ENCODE data around the gene B4GALNT3. TPM values are rescaled to one million over a fixed set of nuclear protein-coding genes. Genes with fewer than 3 reads are reported as not detected.

B4GALNT3 gene
- total and polyA plus RNA-seq, 2 experiments from 2014 or later = 2.8 to 15.8 TPM

DNA sequence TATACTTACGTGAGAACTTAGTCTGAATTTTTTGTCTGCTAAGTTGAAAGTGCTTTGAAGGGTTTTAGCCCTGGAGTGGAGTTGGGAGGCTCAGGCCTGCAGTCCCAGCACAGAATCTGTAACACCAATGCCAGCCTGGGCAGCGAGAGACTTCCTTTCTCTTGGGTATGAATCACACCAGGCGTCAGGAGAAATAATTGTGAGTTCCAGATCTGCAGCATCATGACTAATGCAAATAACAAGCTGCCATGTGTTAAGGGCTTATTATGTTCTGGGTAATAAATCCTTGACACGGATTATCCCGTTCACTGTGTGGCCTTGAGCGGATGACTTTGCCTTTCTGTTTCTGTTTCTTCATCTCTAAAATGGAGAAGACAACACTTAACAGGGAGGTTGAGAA lies 70.6 kb downstream of the B4GALNT3 start:
- no peaks in the 10 kb centered on the region for H3K9me2 ChIP-seq (ENCODE audit: insufficient read depth)
- TF ChIP-seq ZNF114 (CRISPR knock-in tag; IDR thresholded peaks at IDR 0.05) (no peak), EZH2phosphoT487 (IDR thresholded peaks at IDR 0.05; ENCODE audit: unreplicated experiment) (no peak)
- no peak overlapping the region for H3K4me3 Mint-ChIP-seq
- no peaks in the 10 kb centered on the region for H3K4me1 Mint-ChIP-seq
- peaks cover 25% of the 10 kb centered on the region for H3K9me3 Mint-ChIP-seq
- no peak overlapping the region for H2AFZ ChIP-seq
- ATAC-seq (no peak), DNase-seq (ENCODE audit: low spot score) (no peak)
- no peak overlapping the region for H3K27ac ChIP-seq (ENCODE audit: low read depth)
- H3K36me3 ChIP-seq (ENCODE audit: insufficient read depth) = no peaks in the 10 kb centered on the region
- no peak overlapping the region for H3K4me3 ChIP-seq
- no peaks in the 10 kb centered on the region for H3K79me2 ChIP-seq (replicated peaks; ENCODE audit: insufficient read depth)
- H3K36me3 Mint-ChIP-seq (ENCODE audit: low read depth) = peaks cover 26% of the 10 kb centered on the region
- H3F3A ChIP-seq (replicated peaks; ENCODE audit: low read depth) = no peaks in the 10 kb centered on the region
- H3K27me3 Mint-ChIP-seq (ENCODE audit: insufficient read depth, low read depth, poor library complexity) = peaks cover 3% of the 10 kb centered on the region
- no peak overlapping the region for H3K4me2 ChIP-seq
- H3K4me1 ChIP-seq (ENCODE audit: insufficient read depth) = no peaks in the 10 kb centered on the region
- H3K27me3 ChIP-seq (ENCODE audit: insufficient read depth) = no peaks in the 10 kb centered on the region
- H4K20me1 ChIP-seq (replicated peaks; ENCODE audit: insufficient read depth) = no peaks in the 10 kb centered on the region
- H3K27ac Mint-ChIP-seq = no peak overlapping the region

GRCh38 chr12:530821-531220 lies 71.1 kb downstream of the B4GALNT3 start:
- Mint-ChIP-seq H3K36me3 (ENCODE audit: low read depth) (peaks cover 23% of the 10 kb centered on the region), H3K27ac (no peak overlapping the region), H3K4me3 (no peak overlapping the region)
- no peak for TF ChIP-seq POLR2AphosphoS5 (IDR thresholded peaks at IDR 0.05; ENCODE audit: low read depth)
- TF ChIP-seq EZH2phosphoT487 (IDR thresholded peaks at IDR 0.05; ENCODE audit: unreplicated experiment) = no peak
- TF ChIP-seq JUNB (IDR thresholded peaks at IDR 0.05; ENCODE audit: unreplicated experiment) = no peak
- TF ChIP-seq, protein P1, sequence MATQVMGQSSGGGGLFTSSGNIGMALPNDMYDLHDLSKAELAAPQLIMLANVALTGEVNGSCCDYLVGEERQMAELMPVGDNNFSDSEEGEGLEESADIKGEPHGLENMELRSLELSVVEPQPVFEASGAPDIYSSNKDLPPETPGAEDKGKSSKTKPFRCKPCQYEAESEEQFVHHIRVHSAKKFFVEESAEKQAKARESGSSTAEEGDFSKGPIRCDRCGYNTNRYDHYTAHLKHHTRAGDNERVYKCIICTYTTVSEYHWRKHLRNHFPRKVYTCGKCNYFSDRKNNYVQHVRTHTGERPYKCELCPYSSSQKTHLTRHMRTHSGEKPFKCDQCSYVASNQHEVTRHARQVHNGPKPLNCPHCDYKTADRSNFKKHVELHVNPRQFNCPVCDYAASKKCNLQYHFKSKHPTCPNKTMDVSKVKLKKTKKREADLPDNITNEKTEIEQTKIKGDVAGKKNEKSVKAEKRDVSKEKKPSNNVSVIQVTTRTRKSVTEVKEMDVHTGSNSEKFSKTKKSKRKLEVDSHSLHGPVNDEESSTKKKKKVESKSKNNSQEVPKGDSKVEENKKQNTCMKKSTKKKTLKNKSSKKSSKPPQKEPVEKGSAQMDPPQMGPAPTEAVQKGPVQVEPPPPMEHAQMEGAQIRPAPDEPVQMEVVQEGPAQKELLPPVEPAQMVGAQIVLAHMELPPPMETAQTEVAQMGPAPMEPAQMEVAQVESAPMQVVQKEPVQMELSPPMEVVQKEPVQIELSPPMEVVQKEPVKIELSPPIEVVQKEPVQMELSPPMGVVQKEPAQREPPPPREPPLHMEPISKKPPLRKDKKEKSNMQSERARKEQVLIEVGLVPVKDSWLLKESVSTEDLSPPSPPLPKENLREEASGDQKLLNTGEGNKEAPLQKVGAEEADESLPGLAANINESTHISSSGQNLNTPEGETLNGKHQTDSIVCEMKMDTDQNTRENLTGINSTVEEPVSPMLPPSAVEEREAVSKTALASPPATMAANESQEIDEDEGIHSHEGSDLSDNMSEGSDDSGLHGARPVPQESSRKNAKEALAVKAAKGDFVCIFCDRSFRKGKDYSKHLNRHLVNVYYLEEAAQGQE (IDR thresholded peaks at IDR 0.05; ENCODE audit: unreplicated experiment) = no peak
- no peak for TF ChIP-seq NANOG (IDR thresholded peaks at IDR 0.05; ENCODE audit: borderline replicate concordance)
- no peak for TF ChIP-seq CTCF (conservative IDR thresholded peaks at IDR 0.05; ENCODE audit: low read depth in 2 of 2)
- TF ChIP-seq ZNF462 (CRISPR knock-in tag; IDR thresholded peaks at IDR 0.05) = no peak
- TF ChIP-seq, protein P2, sequence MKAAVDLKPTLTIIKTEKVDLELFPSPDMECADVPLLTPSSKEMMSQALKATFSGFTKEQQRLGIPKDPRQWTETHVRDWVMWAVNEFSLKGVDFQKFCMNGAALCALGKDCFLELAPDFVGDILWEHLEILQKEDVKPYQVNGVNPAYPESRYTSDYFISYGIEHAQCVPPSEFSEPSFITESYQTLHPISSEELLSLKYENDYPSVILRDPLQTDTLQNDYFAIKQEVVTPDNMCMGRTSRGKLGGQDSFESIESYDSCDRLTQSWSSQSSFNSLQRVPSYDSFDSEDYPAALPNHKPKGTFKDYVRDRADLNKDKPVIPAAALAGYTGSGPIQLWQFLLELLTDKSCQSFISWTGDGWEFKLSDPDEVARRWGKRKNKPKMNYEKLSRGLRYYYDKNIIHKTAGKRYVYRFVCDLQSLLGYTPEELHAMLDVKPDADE (IDR thresholded peaks at IDR 0.05) = no peak
- TF ChIP-seq STAT1 (IDR thresholded peaks at IDR 0.05; ENCODE audit: unreplicated experiment) = no peak

More at GRCh38 chr12:530821-531220, 71.1 kb downstream of the B4GALNT3 start:
- no peaks in the 10 kb centered on the region for H3K27me3 ChIP-seq (ENCODE audit: insufficient read depth)
- H3K79me2 ChIP-seq (replicated peaks; ENCODE audit: insufficient read depth) = no peaks in the 10 kb centered on the region
- DNase-seq (ENCODE audit: low spot score) = no peak
- no peaks in the 10 kb centered on the region for H3K4me1 ChIP-seq (ENCODE audit: insufficient read depth)
- peaks cover 3% of the 10 kb centered on the region for H3K27me3 Mint-ChIP-seq (ENCODE audit: insufficient read depth, low read depth, poor library complexity)
- no peaks in the 10 kb centered on the region for H3K9me2 ChIP-seq (ENCODE audit: insufficient read depth)
- H3K4me2 ChIP-seq = no peak overlapping the region
- H3K27ac ChIP-seq (ENCODE audit: low read depth) = no peak overlapping the region
- no peak for ATAC-seq
- no peaks in the 10 kb centered on the region for H3F3A ChIP-seq (replicated peaks; ENCODE audit: low read depth)
- H3K9me3 Mint-ChIP-seq = peaks cover 25% of the 10 kb centered on the region
- H3K36me3 ChIP-seq (ENCODE audit: insufficient read depth) = no peaks in the 10 kb centered on the region
- H2AFZ ChIP-seq = no peak overlapping the region
- H3K4me1 Mint-ChIP-seq = no peaks in the 10 kb centered on the region
- H4K20me1 ChIP-seq (replicated peaks; ENCODE audit: insufficient read depth) = no peaks in the 10 kb centered on the region
- H3K4me3 ChIP-seq = no peak overlapping the region
